Hepatocyte (in vitro differentiated cells): Measurements from ENCODE around the gene FRAT2. TPM values are rescaled to one million over a fixed set of nuclear protein-coding genes. Genes with fewer than 3 reads are reported as not detected.
"Not testable (repeated sequence)": the region's sequence is repeated elsewhere in the genome, so short reads cannot be mapped to it uniquely, and the experiment has no call there.

ENCODE experiments used
- DNase-seq: peaks from one replicate; pipeline ENCODE4 v3.0.0-alpha.2; 2016; ENCODE audit warnings: low spot score
- H2AFZ ChIP-seq: fragments of 200-600 bp; sonication (generic); 2 replicates; pipeline ENCODE4 v1.6.0; 2016; ENCODE audit warnings: antibody characterized with exemption, mild to moderate bottlenecking
- H3K27ac ChIP-seq: fragments of 200-600 bp; sonication (generic); 2 replicates; pipeline ENCODE4 v1.5.1; 2016; ENCODE audit warnings: mild to moderate bottlenecking
- H3K27me3 ChIP-seq: fragments of 200-600 bp; sonication (generic); 2 replicates; pipeline ENCODE4 v1.6.1; 2016
- H3K36me3 ChIP-seq: fragments of 200-600 bp; sonication (generic); replicated peaks from 2 replicates; pipeline ENCODE4 v1.5.1; 2016; ENCODE audit warnings: low read depth; ENCODE audit not compliant: insufficient read depth
- H3K4me1 ChIP-seq: fragments of 200-600 bp; sonication (generic); 2 replicates; pipeline ENCODE4 v1.5.1; 2016; ENCODE audit warnings: mild to moderate bottlenecking, moderate library complexity; ENCODE audit not compliant: insufficient read depth
- H3K4me2 ChIP-seq: fragments of 200-600 bp; sonication (generic); 2 replicates; pipeline ENCODE4 v1.6.0; 2016
- H3K4me3 ChIP-seq: fragments of 200-600 bp; sonication (generic); 2 replicates; pipeline ENCODE4 v1.5.1; 2016; ENCODE audit warnings: mild to moderate bottlenecking
- H3K79me2 ChIP-seq: fragments of 200-600 bp; sonication (generic); 2 replicates; pipeline ENCODE4 v1.6.0; 2017; ENCODE audit warnings: mild to moderate bottlenecking
- H3K9me2 ChIP-seq: fragments of 200-600 bp; sonication (generic); replicated peaks from 2 replicates; pipeline ENCODE4 v1.6.0; 2017; ENCODE audit warnings: mild to moderate bottlenecking; ENCODE audit not compliant: insufficient read depth
- H3K9me3 ChIP-seq: fragments of 200-600 bp; sonication (generic); 2 replicates; pipeline ENCODE4 v1.5.1; 2016; ENCODE audit warnings: low read depth, mild to moderate bottlenecking
- H4K20me1 ChIP-seq: fragments of 200-600 bp; sonication (generic); 2 replicates; pipeline ENCODE4 v1.6.0; 2016; ENCODE audit warnings: mild to moderate bottlenecking; ENCODE audit not compliant: insufficient read depth, poor library complexity, severe bottlenecking
- CTCF ChIP-seq: fragments of 200-600 bp; sonication (generic); IDR thresholded peaks from 2 replicates; pipeline ENCODE4 v1.5.1; 2016; ENCODE audit warnings: antibody characterized with exemption, mild to moderate bottlenecking; ENCODE audit not compliant: poor library complexity
- EZH2 ChIP-seq: fragments of 200-600 bp; sonication (generic); IDR thresholded peaks from 2 replicates; pipeline ENCODE4 v1.6.1; 2016; ENCODE audit warnings: antibody characterized with exemption, mild to moderate bottlenecking, borderline replicate concordance
- EZH2phosphoT487 ChIP-seq: fragments of 200-600 bp; sonication (generic); IDR thresholded peaks from one replicate; pipeline ENCODE4 v1.6.1; 2018; ENCODE audit warnings: antibody characterized with exemption, mild to moderate bottlenecking, low read depth, moderate library complexity; ENCODE audit not compliant: unreplicated experiment, severe bottlenecking
- WGBS: methylation state at CpG from one replicate; pipeline ENCODE4 v1.1.6; 2016; ENCODE audit warnings: low lambda C conversion rate; ENCODE audit errors: missing lambda C conversion rate; 5-methylcytosine and 5-hydroxymethylcytosine counted together
- polyA plus RNA-seq: library from polyadenylated mRNA; unstranded; fragments of >200 nt; fragmentation: Nextera tagmentation; extraction: Ambion mirVana; gene quantifications from 2 replicates; pipeline ENCODE4 v1.2.1, GENCODE V29; 2016
- total RNA-seq: library from RNA; depleted of rRNA; stranded (reverse); fragments of >200 nt; gene quantifications from 2 replicates; pipeline ENCODE4 v1.2.3, GENCODE V29; 2014

Gene FRAT2
- total and polyA plus RNA-seq, 2 experiments from 2014 or later = 27.4 to 29.4 TPM

- TF ChIP-seq EZH2 (no peak), CTCF (no peak), EZH2phosphoT487 (no peak)
- no peaks in the 10 kb centered on the region for H3K9me3 ChIP-seq
- no peak overlapping the region for H2AFZ ChIP-seq
- H3K9me2 ChIP-seq = no peaks in the 10 kb centered on the region
- no peak overlapping the region for H3K4me3 ChIP-seq
- no peaks in the 10 kb centered on the region for H4K20me1 ChIP-seq
- H3K27ac ChIP-seq = peak overlapping the region; percentile 60
- no peak for DNase-seq
- 55% methylated on average over 12 of the region's 12 CpGs for WGBS
- H3K4me1 ChIP-seq = peaks cover 16% of the 10 kb centered on the region
- no peaks in the 10 kb centered on the region for H3K36me3 ChIP-seq
- peak overlapping the region; percentile 58 for H3K4me2 ChIP-seq
- no peaks in the 10 kb centered on the region for H3K79me2 ChIP-seq
- H3K27me3 ChIP-seq = no peaks in the 10 kb centered on the region
These were observed 15.4 kb upstream of the FRAT2 start for GRCh38 chr10:97349752-97350513.

- peaks cover 16% of the 10 kb centered on the region for H3K4me1 ChIP-seq
- 97% methylated on average over 4 of the region's 4 CpGs for WGBS
These were observed 12.8 kb upstream of the FRAT2 start for GRCh38 chr10:97347317-97347716.

DNA sequence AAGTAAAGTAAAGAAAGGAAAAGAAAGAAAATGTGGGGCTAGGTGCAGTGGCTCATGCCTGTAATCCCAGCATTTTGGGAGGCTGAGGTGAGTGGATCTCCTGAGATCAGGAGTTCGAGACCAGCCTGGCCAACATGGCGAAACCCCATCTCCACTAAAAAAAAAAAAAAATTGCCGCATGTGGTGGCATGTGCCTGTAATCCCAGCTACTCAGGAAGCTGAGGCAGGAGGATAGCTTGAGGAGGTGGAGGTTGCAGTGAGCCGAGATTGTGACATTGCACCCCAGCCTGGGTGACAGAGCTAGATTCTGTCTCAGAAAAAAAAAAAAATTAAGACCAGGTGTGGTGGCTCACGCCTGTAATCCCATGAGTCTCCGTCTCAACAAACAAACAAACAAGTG lies 9.1 kb upstream of the FRAT2 start:
- H3K27ac ChIP-seq, H3K9me3 ChIP-seq, H3K4me2 ChIP-seq, H3K4me3 ChIP-seq, H3K4me1 ChIP-seq, H4K20me1 ChIP-seq, H2AFZ ChIP-seq, H3K27me3 ChIP-seq, H3K9me2 ChIP-seq, H3K36me3 ChIP-seq, H3K79me2 ChIP-seq, DNase-seq: not testable (repeated sequence)
- 90% methylated on average over 6 of the region's 6 CpGs for whole genome bisulfite sequencing

More at GRCh38 chr10:97347317-97347716, 12.8 kb upstream of the FRAT2 start:
- no peaks in the 10 kb centered on the region for H4K20me1 ChIP-seq
- no peak overlapping the region for H2AFZ ChIP-seq
- no peak overlapping the region for H3K4me2 ChIP-seq
- no peak overlapping the region for H3K27ac ChIP-seq
- no peak for DNase-seq
- no peaks in the 10 kb centered on the region for H3K79me2 ChIP-seq
- no peak for TF ChIP-seq CTCF
- no peak for TF ChIP-seq EZH2
- TF ChIP-seq EZH2phosphoT487 = no peak
- H3K36me3 ChIP-seq = no peaks in the 10 kb centered on the region
- no peak overlapping the region for H3K4me3 ChIP-seq
- no peaks in the 10 kb centered on the region for H3K27me3 ChIP-seq
- H3K9me2 ChIP-seq = no peaks in the 10 kb centered on the region
- no peaks in the 10 kb centered on the region for H3K9me3 ChIP-seq

DNA sequence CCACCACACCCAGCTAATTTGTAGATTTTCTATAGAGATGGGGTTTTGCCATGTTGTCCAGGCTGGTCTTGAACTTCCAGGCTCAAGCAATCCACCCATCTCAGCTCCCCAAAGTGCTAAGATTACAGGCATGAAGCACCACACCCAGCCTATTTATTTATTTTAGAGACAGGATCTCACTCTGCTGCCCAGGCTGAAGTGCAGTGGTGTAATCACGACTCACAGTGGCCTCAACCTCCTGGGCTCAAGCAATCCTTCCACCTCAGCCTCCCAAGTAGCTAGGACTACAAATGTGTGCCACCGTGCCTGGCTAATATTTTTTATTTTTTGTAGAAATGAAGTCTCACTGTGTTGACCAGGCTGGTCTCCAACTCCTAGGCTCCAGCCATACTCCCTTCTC lies 6.9 kb upstream of the FRAT2 start:
- Histone ChIP-seq H3K4me1 (peaks cover 14% of the 10 kb centered on the region), H2AFZ (no peak overlapping the region), H3K79me2 (no peaks in the 10 kb centered on the region), H3K27me3 (no peaks in the 10 kb centered on the region), H3K9me3 (no peaks in the 10 kb centered on the region), H3K4me2 (no peak overlapping the region), H3K4me3 (no peak overlapping the region), H4K20me1 (no peaks in the 10 kb centered on the region), H3K36me3 (no peaks in the 10 kb centered on the region), H3K27ac (no peak overlapping the region), H3K9me2 (no peaks in the 10 kb centered on the region)
- TF ChIP-seq CTCF = no peak
- TF ChIP-seq EZH2phosphoT487 = no peak
- TF ChIP-seq EZH2 = no peak
- 86% methylated on average over 2 of the region's 2 CpGs for WGBS
- DNase-seq = no peak
